Pulmonary artery endothelial cell (primary cell): ENCODE data around the gene APOBEC3G. TPM values are rescaled to one million over a fixed set of nuclear protein-coding genes. Genes with fewer than 3 reads are reported as not detected.
"Not testable (repeated sequence)": the region's sequence is repeated elsewhere in the genome, so short reads cannot be mapped to it uniquely, and the experiment has no call there.

ENCODE experiments used
- DNase-seq: peaks from one replicate; pipeline ENCODE4 v3.0.0-alpha.2; 2011; ENCODE audit warnings: low read depth, low spot score
- total RNA-seq: library from RNA; depleted of rRNA; stranded (reverse); fragments of >200 nt; gene quantifications from 2 replicates; pipeline ENCODE4 v1.2.3, GENCODE V29; 2014

Gene APOBEC3G
- 4.6 and 9.5 TPM in 2 replicates for total RNA-seq

- not testable (repeated sequence) for DNase-seq
Measured at GRCh38 chr22:39077026-39077840, at the start of gene APOBEC3G. Gene APOBEC3G (plus strand): TSS chr22:39077275. CDS start chr22:39077362, 87 bp downstream.

- no peak for DNase-seq
Measured at GRCh38 chr22:39027717-39028116, 49.4 kb upstream of the APOBEC3G start.

- no peak for DNase-seq
Measured at GRCh38 chr22:39028281-39028680, 48.8 kb upstream of the APOBEC3G start.

- no peak for DNase-seq
Measured at GRCh38 chr22:39029227-39029626, 47.8 kb upstream of the APOBEC3G start.

GRCh38 chr22:39030705-39031104 lies 46.4 kb upstream of the APOBEC3G start:
- DNase-seq, result no peak

- DNase-seq, result not testable (repeated sequence)
Measured at GRCh38 chr22:39031434-39032295, 45.4 kb upstream of the APOBEC3G start.

- DNase-seq, result not testable (repeated sequence)
Measured at GRCh38 chr22:39037071-39037470, 40.0 kb upstream of the APOBEC3G start.

GRCh38 chr22:39039306-39040126 lies 37.6 kb upstream of the APOBEC3G start:
- no peak for DNase-seq

- not testable (repeated sequence) for DNase-seq
Measured at GRCh38 chr22:39040155-39040537, 36.9 kb upstream of the APOBEC3G start.

- not testable (repeated sequence) for DNase-seq
Measured at GRCh38 chr22:39040538-39041296, 36.4 kb upstream of the APOBEC3G start, which contains the start of gene APOBEC3F. Gene APOBEC3F (plus strand): TSS chr22:39040864. CDS start chr22:39040961, 97 bp downstream.

GRCh38 chr22:39041908-39042307 lies 35.2 kb upstream of the APOBEC3G start:
- no peak for DNase-seq

GRCh38 chr22:39043063-39043462 lies 34.0 kb upstream of the APOBEC3G start:
- DNase-seq, result not testable (repeated sequence)

- DNase-seq, result not testable (repeated sequence)
Measured at GRCh38 chr22:39045136-39045535, 31.9 kb upstream of the APOBEC3G start.

GRCh38 chr22:39049486-39049885 lies 27.6 kb upstream of the APOBEC3G start:
- DNase-seq, result not testable (repeated sequence)

- not testable (repeated sequence) for DNase-seq
Measured at GRCh38 chr22:39051844-39052495, 25.1 kb upstream of the APOBEC3G start.

- no peak for DNase-seq
Measured at GRCh38 chr22:39055658-39056057, 21.4 kb upstream of the APOBEC3G start.

- not testable (repeated sequence) for DNase-seq
Measured at GRCh38 chr22:39061290-39061689, 15.8 kb upstream of the APOBEC3G start.

- not testable (repeated sequence) for DNase-seq
Measured at GRCh38 chr22:39061951-39062350, 15.1 kb upstream of the APOBEC3G start.

- DNase-seq, result not testable (repeated sequence)
Measured at GRCh38 chr22:39063904-39064303, 13.2 kb upstream of the APOBEC3G start.
